ENCODE data around the gene ANKMY1.

The ANKMY1 gene

DNA sequence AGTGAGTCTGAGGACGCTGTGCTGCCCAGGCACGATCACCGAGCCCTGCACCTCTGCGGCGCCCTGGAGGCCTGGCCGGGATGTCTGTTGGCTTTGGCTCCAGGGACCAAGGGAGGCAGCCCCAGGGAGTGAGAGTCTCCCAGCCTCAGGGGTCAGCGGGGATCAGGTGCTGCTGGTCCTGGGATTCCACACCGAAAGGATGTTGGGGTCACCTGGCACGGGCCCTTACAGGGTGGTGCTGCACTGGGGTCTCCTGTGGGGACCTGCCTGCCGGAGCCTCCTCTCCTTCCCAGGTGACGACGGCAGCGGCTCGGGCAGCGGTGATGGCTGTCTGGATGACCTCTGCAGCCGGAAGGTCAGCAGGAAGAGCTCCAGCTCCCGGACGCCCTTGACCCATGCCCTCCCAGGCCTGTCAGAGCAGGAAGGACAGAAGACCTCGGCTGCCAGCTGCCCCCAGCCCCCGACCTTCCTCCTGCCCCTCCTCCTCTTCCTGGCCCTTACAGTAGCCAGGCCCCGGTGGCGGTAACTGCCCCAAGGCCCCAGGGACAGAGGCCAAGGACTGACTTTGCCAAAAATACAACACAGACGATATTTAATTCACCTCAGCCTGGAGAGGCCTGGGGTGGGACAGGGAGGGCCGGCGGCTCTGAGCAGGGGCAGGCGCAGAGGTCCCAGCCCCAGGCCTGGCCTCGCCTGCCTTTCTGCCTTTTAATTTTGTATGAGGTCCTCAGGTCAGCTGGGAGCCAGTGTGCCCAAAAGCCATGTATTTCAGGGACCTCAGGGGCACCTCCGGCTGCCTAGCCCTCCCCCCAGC, 91.8 kb downstream of the ANKMY1 start:
- no peak for FAIRE-seq
- DNase-seq (ENCODE audit: insufficient read length, low spot score) = no peak
- TF ChIP-seq, protein P1, sequence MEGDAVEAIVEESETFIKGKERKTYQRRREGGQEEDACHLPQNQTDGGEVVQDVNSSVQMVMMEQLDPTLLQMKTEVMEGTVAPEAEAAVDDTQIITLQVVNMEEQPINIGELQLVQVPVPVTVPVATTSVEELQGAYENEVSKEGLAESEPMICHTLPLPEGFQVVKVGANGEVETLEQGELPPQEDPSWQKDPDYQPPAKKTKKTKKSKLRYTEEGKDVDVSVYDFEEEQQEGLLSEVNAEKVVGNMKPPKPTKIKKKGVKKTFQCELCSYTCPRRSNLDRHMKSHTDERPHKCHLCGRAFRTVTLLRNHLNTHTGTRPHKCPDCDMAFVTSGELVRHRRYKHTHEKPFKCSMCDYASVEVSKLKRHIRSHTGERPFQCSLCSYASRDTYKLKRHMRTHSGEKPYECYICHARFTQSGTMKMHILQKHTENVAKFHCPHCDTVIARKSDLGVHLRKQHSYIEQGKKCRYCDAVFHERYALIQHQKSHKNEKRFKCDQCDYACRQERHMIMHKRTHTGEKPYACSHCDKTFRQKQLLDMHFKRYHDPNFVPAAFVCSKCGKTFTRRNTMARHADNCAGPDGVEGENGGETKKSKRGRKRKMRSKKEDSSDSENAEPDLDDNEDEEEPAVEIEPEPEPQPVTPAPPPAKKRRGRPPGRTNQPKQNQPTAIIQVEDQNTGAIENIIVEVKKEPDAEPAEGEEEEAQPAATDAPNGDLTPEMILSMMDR (IDR thresholded peaks at IDR 0.05; ENCODE audit: insufficient read depth, missing control alignments) = no peak

DNA sequence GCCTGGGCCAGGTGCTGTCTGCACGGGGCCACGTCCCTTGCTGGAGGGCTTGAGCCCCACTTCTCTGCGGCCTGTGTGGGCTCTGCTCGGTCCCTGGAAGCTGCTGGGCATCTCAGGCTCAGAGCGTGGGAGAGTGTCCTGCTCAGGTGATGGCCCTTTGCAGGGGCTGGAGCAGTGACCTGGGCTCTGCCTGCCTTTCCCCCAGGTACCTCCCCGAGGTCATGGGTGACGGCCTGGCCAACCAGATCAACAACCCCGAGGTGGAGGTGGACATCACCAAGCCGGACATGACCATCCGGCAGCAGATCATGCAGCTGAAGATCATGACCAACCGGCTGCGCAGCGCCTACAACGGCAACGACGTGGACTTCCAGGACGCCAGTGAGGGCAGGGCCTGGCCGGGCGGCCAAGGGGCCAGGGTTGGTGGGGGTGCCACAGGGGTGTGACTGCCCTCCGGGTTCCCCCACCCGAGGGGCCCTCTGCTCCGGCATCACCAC, 92.5 kb downstream of the ANKMY1 start:
- TF ChIP-seq, protein P1 (IDR thresholded peaks at IDR 0.05; ENCODE audit: insufficient read depth, missing control alignments) = no peak
- DNase-seq (ENCODE audit: insufficient read length, low spot score) = peak; percentile 10
- no peak for FAIRE-seq

DNA sequence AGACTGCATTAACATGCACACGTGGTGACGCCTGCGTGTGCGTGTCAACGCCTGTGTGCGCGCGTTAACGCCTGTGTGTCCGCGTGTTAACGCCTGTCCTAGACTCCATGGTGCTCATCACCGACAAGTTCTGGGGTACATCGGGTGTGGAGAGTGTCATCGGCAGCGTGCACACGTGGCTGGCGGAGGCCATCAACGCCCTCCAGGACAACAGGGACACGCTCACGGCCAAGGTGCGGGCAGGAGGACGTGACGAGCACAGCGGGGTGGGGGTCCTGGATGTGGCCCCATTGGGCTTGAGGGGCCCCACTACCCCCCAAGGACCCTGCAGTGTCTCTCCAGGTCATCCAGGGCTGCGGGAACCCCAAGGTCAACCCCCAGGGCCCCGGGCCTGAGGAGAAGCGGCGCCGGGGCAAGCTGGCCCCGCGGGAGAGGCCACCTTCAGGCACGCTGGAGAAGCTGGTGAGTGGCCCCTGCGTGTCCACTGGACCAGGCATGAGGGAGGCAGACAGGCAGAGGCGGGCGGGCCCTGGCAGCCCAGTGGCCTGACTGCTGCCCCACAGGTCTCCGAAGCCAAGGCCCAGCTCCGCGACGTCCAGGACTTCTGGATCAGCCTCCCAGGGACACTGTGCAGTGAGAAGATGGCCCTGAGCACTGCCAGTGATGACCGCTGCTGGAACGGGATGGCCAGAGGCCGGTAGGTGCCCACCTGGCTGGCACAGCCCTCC, 93.1 kb downstream of the ANKMY1 start:
- FAIRE-seq (no peak), DNase-seq (ENCODE audit: insufficient read length, low spot score) (no peak)
- TF ChIP-seq, protein P1 (IDR thresholded peaks at IDR 0.05; ENCODE audit: insufficient read depth, missing control alignments) = no peak

DNA sequence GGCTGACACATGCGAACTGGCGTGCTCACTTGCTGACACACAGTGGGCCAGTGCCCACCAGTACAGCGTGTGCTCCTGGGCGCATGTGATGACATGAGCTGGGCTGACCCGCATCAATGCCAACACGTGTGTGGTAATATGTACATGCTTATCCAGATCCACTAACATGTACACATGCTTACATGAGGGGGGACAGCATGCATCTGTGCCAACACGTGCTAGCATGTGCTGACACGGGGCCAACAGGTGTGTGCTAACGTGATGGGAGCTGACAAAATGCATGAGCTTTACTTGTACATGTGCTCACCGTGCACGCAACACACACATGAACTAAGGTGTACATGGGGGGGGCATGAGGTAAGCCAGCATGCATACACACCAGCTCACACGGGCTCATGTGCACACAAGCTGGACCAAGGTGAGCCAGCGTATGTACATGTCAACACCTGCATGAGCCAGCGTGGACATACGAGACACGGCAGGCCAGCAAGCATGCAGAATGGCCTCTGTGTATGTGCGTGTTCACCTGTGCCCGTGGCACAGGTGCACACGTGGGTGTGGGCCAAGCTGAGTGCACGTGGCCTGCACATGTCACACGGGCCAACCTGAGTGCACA, 93.8 kb downstream of the ANKMY1 start:
- FAIRE-seq = no peak

DNA sequence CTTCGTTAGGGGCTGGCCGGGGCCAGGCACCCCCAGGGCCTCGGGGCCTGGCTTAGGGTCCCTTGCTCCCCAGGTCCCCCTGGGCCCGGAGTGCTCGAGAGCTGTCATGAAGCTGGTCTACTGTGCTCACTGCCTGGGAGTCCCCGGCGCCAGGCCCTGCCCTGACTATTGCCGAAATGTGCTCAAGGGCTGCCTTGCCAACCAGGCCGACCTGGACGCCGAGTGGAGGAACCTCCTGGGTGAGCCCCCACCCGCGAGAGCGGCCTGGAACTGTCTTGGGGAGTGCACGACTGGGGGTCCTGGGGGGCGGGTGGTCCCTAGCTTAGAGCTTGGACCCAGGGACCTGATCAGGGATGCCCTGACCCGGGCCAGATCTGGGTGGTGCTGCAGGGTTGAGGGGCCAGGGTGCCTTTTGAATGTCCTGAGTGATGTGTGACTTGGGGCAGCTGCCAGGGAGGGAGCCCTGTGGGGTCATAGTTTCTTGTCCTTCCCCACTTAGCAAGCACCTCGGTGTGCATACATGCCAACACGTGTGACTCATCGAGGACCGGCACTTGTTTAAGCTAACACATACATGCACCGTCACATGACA, 94.4 kb downstream of the ANKMY1 start:
- DNase-seq (ENCODE audit: insufficient read length, low spot score) (no peak), FAIRE-seq (no peak)
- TF ChIP-seq, protein P1 (IDR thresholded peaks at IDR 0.05; ENCODE audit: insufficient read depth, missing control alignments) = no peak

More for the DNA sequence above, 93.8 kb downstream of the ANKMY1 start:
- DNase-seq (ENCODE audit: insufficient read length, low spot score) = no peak
- TF ChIP-seq, protein P1 (IDR thresholded peaks at IDR 0.05; ENCODE audit: insufficient read depth, missing control alignments) = no peak

DNA sequence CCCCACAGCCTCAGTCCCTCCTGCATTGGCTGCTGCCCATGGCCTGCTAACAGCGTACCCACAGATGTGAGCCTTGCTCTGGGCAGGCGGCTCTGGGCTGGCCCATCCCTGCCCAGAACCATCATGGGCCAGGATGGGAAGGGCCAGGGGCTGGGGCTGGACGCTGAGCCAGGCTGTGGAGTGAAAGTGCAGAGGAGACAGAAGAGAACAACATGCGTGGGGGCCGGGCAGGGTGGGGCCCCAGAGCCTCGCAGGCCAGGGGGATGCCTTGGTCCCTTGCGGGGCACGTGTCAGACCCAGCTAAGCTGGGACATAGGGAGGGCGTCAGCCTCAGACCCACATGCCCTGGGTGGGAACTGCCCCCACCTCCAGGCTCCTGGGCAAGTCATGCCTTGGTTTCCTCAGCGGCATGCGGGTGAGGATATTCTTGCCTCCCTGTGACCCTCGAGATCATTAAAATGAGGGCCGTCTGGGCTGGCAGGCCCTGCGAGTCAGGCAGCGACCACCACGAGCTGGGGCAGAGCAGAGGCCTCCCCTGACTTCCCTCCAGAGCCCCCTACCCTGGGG, 95.0 kb downstream of the ANKMY1 start:
- DNase-seq (ENCODE audit: insufficient read length, low spot score) (no peak), FAIRE-seq (no peak)
- TF ChIP-seq, protein P1 (IDR thresholded peaks at IDR 0.05; ENCODE audit: insufficient read depth, missing control alignments) = no peak

All from D721Med (cell line).